ENCODE data around the gene WNT11.

GRCh38 chr11:76152086-76152681 lies 54.1 kb downstream of the WNT11 start:
- TF ChIP-seq CTCF (conservative IDR thresholded peaks at IDR 0.05; ENCODE audit: low read depth, low read length) (peak; percentile 98), EZH2 (IDR thresholded peaks at IDR 0.05; ENCODE audit: low read length, unreplicated experiment) (no peak)
